WI38 (cell line): ENCODE data around the gene VTA1.

Source experiments
- H3K4me3 ChIP-seq: 2 replicates; pipeline ENCODE4 v1.5.1; 2011; ENCODE audit warnings: low read depth, mild to moderate bottlenecking, control low read depth, low read length
- CTCF ChIP-seq: IDR thresholded peaks from 2 replicates; pipeline ENCODE4 v1.5.1; 2012; ENCODE audit warnings: low read depth, mild to moderate bottlenecking, control low read depth, low read length

The VTA1 gene

GRCh38 chr6:142265476-142265875 lies 118.4 kb downstream of the VTA1 start:
- no peak overlapping the region for H3K4me3 ChIP-seq
- no peak for TF ChIP-seq CTCF

- no peak overlapping the region for H3K4me3 ChIP-seq
- no peak for TF ChIP-seq CTCF
These were observed 119.0 kb downstream of the VTA1 start for GRCh38 chr6:142266060-142266459.

GRCh38 chr6:142271476-142271875 lies 124.4 kb downstream of the VTA1 start:
- no peak for TF ChIP-seq CTCF
- no peak overlapping the region for H3K4me3 ChIP-seq
